Large intestine (tissue), 3 donors: ENCODE results near the gene RIMS3. TPM values are rescaled to one million over a fixed set of nuclear protein-coding genes. Genes with fewer than 3 reads are reported as not detected.

Experiments used
- DNase-seq, 2 donors: peaks; one replicate each; pipeline versions ENCODE4 v3.0.0 to v3.0.0-alpha.2; 2013
- H3K27ac ChIP-seq: one replicate; pipeline ENCODE4 v1.5.1; 2013; ENCODE audit warnings: low read length
- H3K27me3 ChIP-seq: 2 replicates; pipeline ENCODE4 v1.6.1; 2013; ENCODE audit warnings: low read length; ENCODE audit not compliant: control insufficient read depth, insufficient read depth
- H3K36me3 ChIP-seq: 2 replicates; pipeline ENCODE4 v1.6.1; 2013; ENCODE audit warnings: low read length; ENCODE audit not compliant: control insufficient read depth, insufficient read depth
- H3K4me1 ChIP-seq: one replicate; pipeline ENCODE4 v1.6.1; 2013; ENCODE audit warnings: low read length; ENCODE audit not compliant: control insufficient read depth, insufficient read depth
- H3K4me3 ChIP-seq: one replicate; pipeline ENCODE4 v1.5.1; 2013; ENCODE audit warnings: low read length
- H3K9me3 ChIP-seq: one replicate; pipeline ENCODE4 v1.6.1; 2013; ENCODE audit warnings: mild to moderate bottlenecking, low read depth, low read length, moderate library complexity; ENCODE audit not compliant: control insufficient read depth
- whole genome bisulfite sequencing: methylation state at CpG from one replicate; pipeline ENCODE4 v1.1.5; 2013; ENCODE audit warnings: low lambda C conversion rate; ENCODE audit not compliant: insufficient coverage; 5-methylcytosine and 5-hydroxymethylcytosine counted together
- polyA plus RNA-seq: library from polyadenylated mRNA; unstranded; fragments of 120-200 nt; gene quantifications from one replicate; pipeline ENCODE4 v1.2.1, GENCODE V29; 2013

The RIMS3 gene
- polyA plus RNA-seq, 1 donor: 6.9 TPM

DNA sequence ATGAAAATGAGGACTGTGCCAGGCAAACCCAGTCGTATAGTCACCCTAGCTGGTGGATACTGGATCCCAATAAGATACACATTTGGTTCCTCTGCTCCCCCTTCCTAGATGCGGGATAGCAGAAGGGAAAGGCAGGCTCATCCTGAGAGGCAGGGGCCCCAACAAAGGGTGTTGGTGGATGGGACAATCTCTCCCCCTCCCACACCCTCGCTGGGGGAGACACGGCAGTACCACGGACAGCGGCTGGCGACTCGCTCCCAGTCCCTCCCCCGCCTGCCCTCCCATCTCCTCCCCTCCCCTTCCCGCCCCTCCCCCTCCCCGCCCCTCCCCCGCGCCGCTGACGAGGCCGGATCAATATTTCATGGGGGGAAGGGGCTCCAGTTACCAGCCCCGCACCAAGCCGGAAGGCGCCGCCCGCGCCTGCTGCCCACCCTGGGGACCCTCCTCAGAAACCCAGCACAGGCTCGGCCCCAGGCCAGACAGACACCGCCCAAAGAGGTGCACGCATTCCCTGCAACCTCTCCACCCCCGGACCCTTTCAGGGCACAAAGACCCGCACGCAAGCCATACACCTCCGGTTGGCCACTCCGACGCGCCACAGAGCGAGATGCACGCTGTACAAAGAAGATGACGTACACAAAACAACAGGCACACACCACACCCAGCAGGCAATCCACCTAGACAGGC, 11.5 kb downstream of the RIMS3 start:
- H3K4me3 ChIP-seq: no peak overlapping the region
- no peak overlapping the region for H3K27ac ChIP-seq
- no peaks in the 10 kb centered on the region for H3K9me3 ChIP-seq
- no peak for DNase-seq
- H3K4me1 ChIP-seq: no peaks in the 10 kb centered on the region
- no peaks in the 10 kb centered on the region for H3K36me3 ChIP-seq
- no CpG with 5 or more reads among the region's 35 CpGs for WGBS
- H3K27me3 ChIP-seq: peaks cover 39% of the 10 kb centered on the region

DNA sequence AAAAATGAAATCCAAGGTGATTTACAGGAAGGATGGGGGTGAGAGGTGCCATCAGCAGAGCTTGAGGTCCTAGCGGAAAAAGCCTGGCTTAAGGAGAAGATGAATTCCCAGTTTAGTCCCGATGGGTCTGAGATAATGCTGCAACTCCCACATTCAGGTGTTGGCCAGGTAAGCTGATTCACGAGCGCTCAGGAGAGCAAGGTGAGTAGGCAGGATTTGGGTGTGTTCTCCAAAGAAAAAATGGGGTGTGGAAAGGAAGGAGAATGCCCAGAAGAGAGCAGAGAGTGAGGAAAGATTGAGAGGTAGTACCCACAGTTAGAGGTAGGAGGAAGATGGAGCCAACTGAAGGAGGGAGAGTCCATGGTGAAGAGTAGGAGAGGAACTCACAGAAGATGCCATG, 12.5 kb downstream of the RIMS3 start:
- Histone ChIP-seq H3K9me3 (no peaks in the 10 kb centered on the region), H3K36me3 (no peaks in the 10 kb centered on the region), H3K27ac (no peak overlapping the region), H3K4me1 (no peaks in the 10 kb centered on the region), H3K27me3 (peaks cover 37% of the 10 kb centered on the region), H3K4me3 (no peak overlapping the region)
- no peak for DNase-seq
- WGBS: no CpG with 5 or more reads among the region's 4 CpGs

DNA sequence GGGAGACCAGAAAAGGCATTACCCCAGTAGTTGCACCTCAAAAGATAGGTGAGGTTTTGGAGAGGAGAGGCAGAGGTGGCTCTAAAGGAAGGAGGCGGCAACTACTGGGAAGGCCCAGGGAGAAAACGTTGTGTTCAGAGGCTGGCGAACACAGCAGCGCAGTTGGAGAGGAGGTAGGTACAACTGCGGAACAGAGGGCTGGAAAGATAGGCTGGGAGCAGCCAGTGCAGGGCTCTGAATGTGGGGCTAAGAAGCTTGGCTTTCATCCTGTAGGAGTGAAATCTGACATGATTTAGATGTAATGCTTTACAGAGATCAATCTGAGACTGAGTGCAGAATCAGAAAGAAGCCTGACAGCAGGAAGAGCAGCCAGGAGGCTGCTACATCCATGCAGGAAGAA, 13.0 kb downstream of the RIMS3 start:
- H3K4me1 ChIP-seq: no peaks in the 10 kb centered on the region
- no peak overlapping the region for H3K4me3 ChIP-seq
- no peak for DNase-seq
- no peaks in the 10 kb centered on the region for H3K9me3 ChIP-seq
- no peak overlapping the region for H3K27ac ChIP-seq
- WGBS: no CpG with 5 or more reads among the region's 5 CpGs
- peaks cover 37% of the 10 kb centered on the region for H3K27me3 ChIP-seq
- H3K36me3 ChIP-seq: no peaks in the 10 kb centered on the region

DNA sequence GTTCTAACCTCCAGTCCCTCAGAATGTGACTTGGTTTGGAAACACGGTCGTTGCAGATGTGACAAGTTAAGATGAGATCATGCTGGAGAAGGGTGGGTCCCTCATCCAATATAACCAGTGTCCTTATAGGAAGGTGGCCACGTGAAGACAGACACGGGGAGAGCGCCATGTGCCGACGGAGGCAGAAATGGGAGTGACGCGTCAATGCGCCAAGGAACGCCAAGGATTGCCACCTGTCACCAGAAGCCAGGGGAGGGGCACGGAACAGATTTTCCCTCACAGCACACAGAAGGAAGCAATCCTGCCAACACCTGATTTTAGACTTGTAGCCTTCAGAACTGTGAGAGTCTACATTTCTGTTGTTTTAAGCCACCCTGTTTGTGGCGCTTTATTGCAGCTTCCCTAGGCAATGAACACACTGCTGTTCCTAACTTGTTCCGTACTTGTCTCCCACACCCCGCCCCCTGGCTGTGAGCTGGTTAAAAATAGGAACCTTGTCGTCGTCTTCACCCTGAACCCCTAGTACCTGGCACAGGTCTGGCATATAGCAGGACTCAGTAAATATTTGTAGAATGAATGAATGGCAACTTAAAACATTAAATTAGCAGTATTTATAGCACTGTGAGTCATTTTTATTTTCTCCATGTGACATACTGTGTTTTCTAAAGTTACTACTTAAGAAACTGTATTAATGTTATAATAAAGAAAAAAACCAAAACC, 14.2 kb downstream of the RIMS3 start:
- 34% methylated on average over 5 of the region's 17 CpGs for WGBS
- Histone ChIP-seq H3K27ac (no peak overlapping the region), H3K9me3 (no peaks in the 10 kb centered on the region), H3K4me3 (no peak overlapping the region), H3K27me3 (peaks cover 37% of the 10 kb centered on the region), H3K36me3 (no peaks in the 10 kb centered on the region), H3K4me1 (no peaks in the 10 kb centered on the region)
- no peak for DNase-seq

DNA sequence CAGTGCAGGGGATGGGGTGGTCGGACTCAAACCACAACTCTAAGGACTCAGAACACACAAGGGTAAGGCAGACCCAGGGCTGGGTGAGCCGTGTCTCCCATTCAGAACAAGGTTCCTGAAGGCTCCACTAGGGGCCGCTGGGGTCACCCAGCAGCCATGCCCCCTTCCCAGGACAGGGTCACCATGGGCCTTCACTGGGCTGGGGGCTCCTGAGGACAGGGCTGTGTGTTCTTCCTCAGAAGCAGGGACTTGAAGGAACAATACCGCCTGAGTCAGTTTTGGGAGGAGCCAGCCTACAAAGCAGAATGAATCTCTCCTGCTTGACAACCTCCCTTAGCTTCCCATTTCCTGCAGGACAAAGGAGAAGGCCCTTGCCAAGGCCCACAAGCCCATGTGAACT, 15.4 kb downstream of the RIMS3 start:
- Histone ChIP-seq H3K4me1 (no peaks in the 10 kb centered on the region), H3K36me3 (no peaks in the 10 kb centered on the region), H3K27ac (no peak overlapping the region), H3K27me3 (peaks cover 33% of the 10 kb centered on the region), H3K4me3 (no peak overlapping the region), H3K9me3 (no peaks in the 10 kb centered on the region)
- no CpG with 5 or more reads among the region's 4 CpGs for WGBS
- no peak for DNase-seq

DNA sequence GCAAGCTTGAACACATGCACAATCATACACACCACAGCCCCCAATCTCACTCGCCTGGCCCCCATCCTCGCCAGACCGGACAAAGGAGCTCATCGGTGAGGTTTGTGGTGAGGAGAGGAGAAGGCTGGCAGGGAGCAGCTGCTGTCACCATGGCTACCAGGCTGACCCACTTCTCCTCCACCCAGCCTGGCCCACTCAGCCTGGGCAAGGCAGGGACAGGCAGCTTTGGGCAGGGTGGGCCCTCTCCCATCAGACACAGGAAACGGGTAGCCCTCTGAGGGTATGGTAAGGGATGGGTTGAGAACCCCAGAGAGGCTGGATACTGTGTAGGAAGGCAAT, 15.9 kb downstream of the RIMS3 start:
- no peak overlapping the region for H3K27ac ChIP-seq
- H3K4me1 ChIP-seq: no peaks in the 10 kb centered on the region
- H3K9me3 ChIP-seq: no peaks in the 10 kb centered on the region
- no peaks in the 10 kb centered on the region for H3K36me3 ChIP-seq
- DNase-seq: no peak
- no CpG with 5 or more reads among the region's 5 CpGs for WGBS
- H3K27me3 ChIP-seq: peaks cover 28% of the 10 kb centered on the region
- H3K4me3 ChIP-seq: no peak overlapping the region

DNA sequence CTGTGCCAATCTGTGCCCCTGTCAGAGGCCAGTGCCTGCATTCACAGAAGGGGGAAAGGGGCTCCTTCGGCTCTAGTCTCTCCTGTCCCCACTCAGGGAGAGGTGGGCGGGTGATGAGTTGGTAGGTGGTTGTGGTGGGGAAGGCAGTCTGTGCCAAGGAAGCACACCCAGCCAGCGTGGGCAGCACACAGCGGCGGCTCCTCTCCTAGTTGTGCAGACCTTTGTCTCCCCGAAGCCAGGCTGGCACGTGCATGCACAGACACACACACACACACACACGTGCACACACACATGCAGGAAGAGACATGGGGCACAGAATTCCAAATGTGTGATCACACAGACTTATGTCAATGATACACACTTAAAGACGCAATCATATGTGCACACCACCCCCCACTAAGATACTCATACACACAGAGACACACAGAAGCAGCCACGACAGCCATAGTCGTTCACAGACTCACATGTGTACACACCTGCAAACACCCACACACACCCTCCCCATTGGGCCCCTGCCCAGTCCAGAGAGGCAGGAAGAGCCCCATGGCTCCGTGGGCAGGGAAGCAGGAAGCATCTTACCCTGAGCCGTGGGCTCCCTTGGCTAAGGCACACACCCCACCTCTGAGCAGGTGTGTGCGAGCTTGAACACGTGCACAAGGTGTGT, 16.4 kb downstream of the RIMS3 start:
- Histone ChIP-seq H3K4me1 (no peaks in the 10 kb centered on the region), H3K36me3 (no peaks in the 10 kb centered on the region), H3K27me3 (peaks cover 23% of the 10 kb centered on the region), H3K27ac (no peak overlapping the region), H3K9me3 (no peaks in the 10 kb centered on the region), H3K4me3 (no peak overlapping the region)
- DNase-seq: no peak
- WGBS: no CpG with 5 or more reads among the region's 15 CpGs

DNA sequence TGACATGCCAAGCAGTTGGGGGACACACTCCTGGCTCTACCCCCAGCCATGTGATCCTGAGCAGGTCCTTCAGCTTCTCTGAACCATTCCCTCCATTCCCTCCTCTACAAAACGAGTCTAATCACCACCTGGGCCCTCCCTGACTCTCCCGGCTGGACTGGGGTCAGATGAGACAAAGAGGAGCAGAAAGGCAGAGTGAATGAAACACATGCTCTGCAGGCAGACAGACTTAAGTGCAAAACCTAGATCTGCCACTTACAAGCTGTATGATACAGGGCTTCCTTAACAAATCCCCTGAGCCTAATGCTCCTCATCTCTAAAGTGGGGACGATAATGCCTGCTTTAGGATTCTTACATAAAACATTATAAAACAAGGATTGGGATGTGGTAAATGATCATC, 17.3 kb downstream of the RIMS3 start:
- no peaks in the 10 kb centered on the region for H3K4me1 ChIP-seq
- H3K9me3 ChIP-seq: no peaks in the 10 kb centered on the region

DNA sequence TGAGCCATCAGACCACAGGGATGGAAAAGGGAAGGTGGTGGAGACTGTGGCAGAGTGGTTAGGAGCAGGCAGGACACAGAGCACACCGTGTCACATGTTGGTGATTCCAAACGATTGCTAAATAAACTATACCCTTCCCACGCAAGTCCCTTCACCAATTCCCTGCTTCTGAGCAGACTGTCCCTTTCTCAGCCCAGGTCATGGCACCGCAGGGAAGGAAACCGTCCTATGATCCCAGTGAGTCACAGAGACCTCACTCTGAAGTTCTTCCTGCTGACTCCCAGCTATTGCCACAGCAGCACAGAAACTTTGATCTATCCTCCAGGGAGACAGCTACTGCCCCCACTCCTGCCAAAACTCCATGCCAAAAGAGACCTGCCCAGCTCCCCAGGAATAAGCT, 19.2 kb downstream of the RIMS3 start:
- Histone ChIP-seq H3K9me3 (no peaks in the 10 kb centered on the region), H3K27ac (no peak overlapping the region), H3K4me1 (no peaks in the 10 kb centered on the region), H3K36me3 (no peaks in the 10 kb centered on the region), H3K27me3 (peaks cover 2% of the 10 kb centered on the region), H3K4me3 (no peak overlapping the region)
- WGBS: no CpG with 5 or more reads among the region's 5 CpGs
- DNase-seq: peak in 1 of 2 donors; percentile 27

More for the DNA sequence above, 17.3 kb downstream of the RIMS3 start:
- H3K36me3 ChIP-seq: no peaks in the 10 kb centered on the region
- no peak for DNase-seq
- H3K27ac ChIP-seq: no peak overlapping the region
- no peak overlapping the region for H3K4me3 ChIP-seq
- peaks cover 16% of the 10 kb centered on the region for H3K27me3 ChIP-seq
- WGBS: no CpG with 5 or more reads among the region's 3 CpGs

DNA sequence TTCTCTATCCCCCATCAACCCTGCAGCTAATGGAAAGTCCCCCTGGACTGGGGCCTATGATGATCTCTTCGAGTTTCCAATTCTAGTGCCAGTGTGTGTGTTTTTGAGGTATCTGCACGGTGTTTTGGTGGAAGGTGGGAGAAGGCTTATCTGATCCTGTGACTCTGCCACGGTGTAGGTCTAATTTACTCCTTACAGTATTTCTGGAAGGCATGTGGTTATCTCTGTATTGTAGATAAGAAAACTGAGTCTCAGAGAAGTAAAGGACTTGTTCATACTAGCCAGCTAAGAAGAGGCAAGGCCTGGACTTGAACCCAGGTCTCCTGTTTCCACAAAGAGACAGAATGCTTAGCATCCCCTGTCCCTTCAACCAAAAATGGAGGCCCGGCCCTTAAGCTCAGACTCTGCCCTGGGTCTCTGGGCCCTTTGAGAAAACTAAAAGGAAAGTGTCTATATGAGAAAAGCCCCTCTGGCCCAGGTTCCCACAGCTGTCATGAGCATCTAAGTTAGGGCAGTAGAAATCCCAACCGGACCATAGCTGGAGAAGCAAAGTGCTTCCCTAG, 20.3 kb downstream of the RIMS3 start:
- Histone ChIP-seq H3K36me3 (no peaks in the 10 kb centered on the region), H3K4me3 (no peak overlapping the region), H3K27me3 (no peaks in the 10 kb centered on the region), H3K9me3 (no peaks in the 10 kb centered on the region), H3K4me1 (no peaks in the 10 kb centered on the region), H3K27ac (no peak overlapping the region)
- DNase-seq: no peak
- WGBS: no CpG with 5 or more reads among the region's 5 CpGs
